WI38 (cell line): ENCODE results near the gene IBA57.

ENCODE experiments used
- H3K4me3 ChIP-seq: 2 replicates; pipeline ENCODE4 v1.5.1; 2011; ENCODE audit warnings: low read depth, mild to moderate bottlenecking, control low read depth, low read length
- TF ChIP-seq, protein P1 (sequence below): IDR thresholded peaks from 2 replicates; pipeline ENCODE4 v1.5.1; 2012; ENCODE audit warnings: low read depth, mild to moderate bottlenecking, control low read depth, low read length

The IBA57 gene

GRCh38 chr1:228145463-228146416 lies 19.9 kb upstream of the IBA57 start:
- TF ChIP-seq, protein P1, sequence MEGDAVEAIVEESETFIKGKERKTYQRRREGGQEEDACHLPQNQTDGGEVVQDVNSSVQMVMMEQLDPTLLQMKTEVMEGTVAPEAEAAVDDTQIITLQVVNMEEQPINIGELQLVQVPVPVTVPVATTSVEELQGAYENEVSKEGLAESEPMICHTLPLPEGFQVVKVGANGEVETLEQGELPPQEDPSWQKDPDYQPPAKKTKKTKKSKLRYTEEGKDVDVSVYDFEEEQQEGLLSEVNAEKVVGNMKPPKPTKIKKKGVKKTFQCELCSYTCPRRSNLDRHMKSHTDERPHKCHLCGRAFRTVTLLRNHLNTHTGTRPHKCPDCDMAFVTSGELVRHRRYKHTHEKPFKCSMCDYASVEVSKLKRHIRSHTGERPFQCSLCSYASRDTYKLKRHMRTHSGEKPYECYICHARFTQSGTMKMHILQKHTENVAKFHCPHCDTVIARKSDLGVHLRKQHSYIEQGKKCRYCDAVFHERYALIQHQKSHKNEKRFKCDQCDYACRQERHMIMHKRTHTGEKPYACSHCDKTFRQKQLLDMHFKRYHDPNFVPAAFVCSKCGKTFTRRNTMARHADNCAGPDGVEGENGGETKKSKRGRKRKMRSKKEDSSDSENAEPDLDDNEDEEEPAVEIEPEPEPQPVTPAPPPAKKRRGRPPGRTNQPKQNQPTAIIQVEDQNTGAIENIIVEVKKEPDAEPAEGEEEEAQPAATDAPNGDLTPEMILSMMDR: no peak
- no peak overlapping the region for H3K4me3 ChIP-seq

DNA sequence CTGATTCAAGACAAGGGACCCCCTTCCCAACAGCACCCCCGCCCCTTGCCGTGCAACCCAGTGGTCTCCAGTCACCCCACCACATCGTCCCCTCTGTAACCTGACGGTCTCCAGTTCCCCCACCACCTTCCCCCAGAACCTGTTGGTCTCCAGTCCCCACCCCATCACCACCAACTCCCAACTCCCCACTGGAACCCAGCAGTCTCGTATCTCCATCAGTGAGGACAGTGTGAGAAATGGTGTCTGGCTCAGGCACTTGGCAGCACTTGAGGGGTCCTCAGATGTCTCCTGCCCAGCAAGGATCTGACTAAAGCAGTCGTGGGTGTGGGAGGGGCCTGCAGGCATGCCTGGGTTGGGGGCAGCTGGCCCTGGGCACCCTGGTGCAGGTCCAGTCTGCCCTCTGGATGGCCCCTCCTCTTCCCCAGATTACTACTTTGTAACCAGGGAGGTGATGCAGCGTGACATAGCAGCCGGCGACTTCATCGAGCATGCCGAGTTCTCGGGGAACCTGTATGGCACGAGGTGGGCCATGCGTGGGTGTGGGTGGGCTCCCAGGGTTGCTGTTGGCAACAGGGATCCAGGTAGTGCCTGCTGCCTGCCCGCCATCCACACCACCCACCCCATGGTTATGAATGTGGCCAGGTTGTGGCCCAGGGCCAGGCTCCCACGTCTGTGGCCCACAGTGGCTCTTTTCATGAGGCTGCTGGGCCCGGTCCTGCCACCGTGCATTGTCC lies 19.0 kb upstream of the IBA57 start:
- TF ChIP-seq, protein P1: no peak
- H3K4me3 ChIP-seq: no peak overlapping the region

DNA sequence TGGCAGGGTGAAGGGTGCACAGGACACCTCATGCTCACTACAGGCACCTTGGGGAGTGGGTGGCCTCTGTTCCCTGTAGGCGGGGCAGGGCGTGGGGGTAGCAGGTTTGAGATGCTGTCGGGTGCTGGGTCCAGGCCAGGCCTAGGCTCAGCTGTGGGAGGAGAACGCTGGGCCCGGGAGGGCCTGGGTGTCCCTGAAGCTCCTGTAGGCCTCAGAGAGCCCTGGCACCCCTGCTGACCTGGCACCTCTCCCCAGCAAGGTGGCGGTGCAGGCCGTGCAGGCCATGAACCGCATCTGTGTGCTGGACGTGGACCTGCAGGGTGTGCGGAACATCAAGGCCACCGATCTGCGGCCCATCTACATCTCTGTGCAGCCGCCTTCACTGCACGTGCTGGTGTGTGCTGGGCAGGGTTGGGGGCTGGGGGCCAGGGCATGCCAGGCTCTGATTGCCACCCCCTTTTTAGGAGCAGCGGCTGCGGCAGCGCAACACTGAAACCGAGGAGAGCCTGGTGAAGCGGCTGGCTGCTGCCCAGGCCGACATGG lies 18.4 kb upstream of the IBA57 start:
- TF ChIP-seq, protein P1: no peak
- no peak overlapping the region for H3K4me3 ChIP-seq

DNA sequence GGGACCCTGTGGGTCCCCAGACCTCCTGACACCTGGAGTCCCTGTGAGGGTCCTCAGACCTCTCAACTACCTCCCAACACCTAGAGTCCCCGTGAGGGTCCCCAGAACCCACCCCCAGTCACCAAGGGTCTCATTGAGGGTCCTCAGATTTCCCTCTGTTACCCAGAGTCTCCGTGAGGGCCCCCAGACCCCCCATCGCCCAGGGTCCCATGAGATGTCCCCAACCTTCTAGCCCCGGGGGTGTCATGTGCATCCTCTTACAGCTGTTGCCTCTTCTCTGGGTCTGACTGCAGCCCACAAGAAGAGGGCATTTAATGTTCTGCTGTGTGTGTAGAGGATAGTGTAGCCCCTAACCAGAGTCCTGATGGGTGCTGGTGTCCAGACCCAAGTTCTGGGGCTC lies 17.8 kb upstream of the IBA57 start:
- TF ChIP-seq, protein P1: no peak
- H3K4me3 ChIP-seq: no peak overlapping the region

DNA sequence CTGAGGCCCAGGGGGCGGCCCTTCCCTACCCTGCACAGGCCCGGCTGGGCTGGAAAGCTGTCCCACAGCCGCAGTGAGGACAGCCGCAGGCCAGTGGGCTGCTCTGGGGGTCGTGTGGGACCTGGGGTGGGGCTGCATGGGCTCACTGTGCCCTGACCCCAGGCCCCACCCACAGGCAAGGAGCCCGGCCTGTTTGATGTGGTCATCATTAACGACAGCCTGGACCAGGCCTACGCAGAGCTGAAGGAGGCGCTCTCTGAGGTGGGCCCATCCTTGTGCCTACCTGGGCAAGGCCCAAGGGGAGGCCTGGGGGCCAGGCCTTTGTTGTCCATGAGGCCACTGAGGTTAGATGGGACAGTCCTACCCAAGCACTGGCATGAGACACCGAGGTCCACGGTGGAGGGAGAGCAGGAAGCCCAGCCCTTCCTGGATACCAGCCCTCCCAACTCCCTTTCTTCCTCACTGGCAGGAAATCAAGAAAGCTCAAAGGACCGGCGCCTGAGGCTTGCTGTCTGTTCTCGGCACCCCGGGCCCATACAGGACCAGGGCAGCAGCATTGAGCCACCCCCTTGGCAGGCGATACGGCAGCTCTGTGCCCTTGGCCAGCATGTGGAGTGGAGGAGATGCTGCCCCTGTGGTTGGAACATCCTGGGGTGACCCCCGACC lies 17.3 kb upstream of the IBA57 start:
- TF ChIP-seq, protein P1: no peak
- H3K4me3 ChIP-seq: no peak overlapping the region

DNA sequence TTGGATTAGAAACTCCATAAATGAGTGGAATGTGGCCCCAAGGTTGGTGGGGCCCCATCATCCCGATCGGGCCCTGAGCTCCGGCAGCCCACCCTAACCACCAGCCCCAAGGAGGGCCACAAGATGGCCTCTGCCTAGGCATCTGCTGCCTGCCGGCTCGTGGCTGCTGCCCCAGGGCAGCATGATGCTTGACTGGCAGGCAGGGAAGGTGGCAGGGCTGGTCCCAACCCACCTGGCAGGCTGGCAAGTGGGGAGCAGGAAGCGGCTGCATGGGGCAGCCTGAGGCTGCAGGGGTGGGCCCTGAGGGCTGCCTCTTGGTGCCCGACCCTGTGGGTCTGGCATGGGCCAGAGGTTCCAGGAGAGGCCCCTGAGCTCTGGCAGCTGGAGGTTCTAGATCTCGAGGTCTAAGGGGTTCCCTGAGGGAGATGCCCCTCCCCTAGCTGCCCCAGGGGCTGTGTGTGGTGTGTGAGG lies 16.6 kb upstream of the IBA57 start:
- H3K4me3 ChIP-seq: no peak overlapping the region
- TF ChIP-seq, protein P1: no peak
